WERI-Rb-1 (cell line): Measurements from ENCODE around the gene PIK3R6.

Experiments
- DNase-seq: peaks from one replicate; pipeline ENCODE4 v3.0.0-alpha.2; 2020
- H3K27ac ChIP-seq: fragments of 250-450 bp; sonication (Bioruptor Pico); 2 replicates; pipeline ENCODE4 v1.5.1; 2020; ENCODE audit warnings: mild to moderate bottlenecking, moderate library complexity
- H3K27me3 ChIP-seq: fragments of 250-450 bp; sonication (Bioruptor Pico); 2 replicates; pipeline ENCODE4 v1.5.1; 2021; ENCODE audit warnings: mild to moderate bottlenecking, low read depth, moderate library complexity; ENCODE audit not compliant: insufficient read depth, severe bottlenecking
- H3K36me3 ChIP-seq: fragments of 250-450 bp; sonication (Bioruptor Pico); 2 replicates; pipeline ENCODE4 v1.5.1; 2020; ENCODE audit warnings: mild to moderate bottlenecking, moderate library complexity
- H3K4me3 ChIP-seq: 2 replicates; pipeline ENCODE4 v1.5.1; 2011; ENCODE audit warnings: low read depth, mild to moderate bottlenecking, control low read depth, low read length
- H3K9me3 ChIP-seq: fragments of 250-450 bp; sonication (Bioruptor Pico); 2 replicates; pipeline ENCODE4 v1.5.1; 2021; ENCODE audit warnings: mild to moderate bottlenecking, moderate library complexity; ENCODE audit not compliant: severe bottlenecking
- CTCF ChIP-seq: IDR thresholded peaks from 2 replicates; pipeline ENCODE4 v1.5.1; 2011; ENCODE audit warnings: low read depth, mild to moderate bottlenecking, control low read depth, inconsistent platforms, low read length

PIK3R6 gene

DNA sequence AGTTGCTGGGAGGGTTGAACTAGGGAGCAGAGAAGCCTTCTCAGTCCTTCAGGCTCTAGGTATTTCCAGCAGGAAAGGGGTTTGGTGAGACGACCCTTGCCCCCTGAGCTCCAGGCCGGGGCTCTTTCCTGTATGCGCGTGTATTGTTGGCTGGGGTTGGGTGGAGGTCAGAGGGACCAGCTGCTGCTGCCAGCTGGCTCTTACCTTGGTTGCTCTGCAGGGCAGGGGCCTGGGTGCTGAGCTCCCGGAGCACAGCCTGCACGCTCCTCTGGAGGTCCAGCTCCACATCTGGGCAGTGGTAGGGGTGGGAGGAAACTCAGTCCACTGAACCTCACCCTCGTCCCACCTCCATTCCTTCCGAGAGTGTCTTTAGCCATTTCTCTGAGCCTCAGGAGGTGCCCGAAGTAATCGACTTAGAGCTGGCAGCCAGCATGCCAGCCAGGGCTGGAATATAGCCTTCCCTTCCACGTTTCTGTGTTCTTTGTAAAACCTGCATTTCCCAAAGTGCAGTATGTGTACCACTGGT, 28.0 kb downstream of the PIK3R6 start:
- Histone ChIP-seq H3K27me3 (no peaks in the 10 kb centered on the region), H3K4me3 (no peak overlapping the region), H3K36me3 (no peaks in the 10 kb centered on the region), H3K27ac (no peak overlapping the region), H3K9me3 (no peaks in the 10 kb centered on the region)
- no peak for TF ChIP-seq CTCF
- DNase-seq, result no peak

DNA sequence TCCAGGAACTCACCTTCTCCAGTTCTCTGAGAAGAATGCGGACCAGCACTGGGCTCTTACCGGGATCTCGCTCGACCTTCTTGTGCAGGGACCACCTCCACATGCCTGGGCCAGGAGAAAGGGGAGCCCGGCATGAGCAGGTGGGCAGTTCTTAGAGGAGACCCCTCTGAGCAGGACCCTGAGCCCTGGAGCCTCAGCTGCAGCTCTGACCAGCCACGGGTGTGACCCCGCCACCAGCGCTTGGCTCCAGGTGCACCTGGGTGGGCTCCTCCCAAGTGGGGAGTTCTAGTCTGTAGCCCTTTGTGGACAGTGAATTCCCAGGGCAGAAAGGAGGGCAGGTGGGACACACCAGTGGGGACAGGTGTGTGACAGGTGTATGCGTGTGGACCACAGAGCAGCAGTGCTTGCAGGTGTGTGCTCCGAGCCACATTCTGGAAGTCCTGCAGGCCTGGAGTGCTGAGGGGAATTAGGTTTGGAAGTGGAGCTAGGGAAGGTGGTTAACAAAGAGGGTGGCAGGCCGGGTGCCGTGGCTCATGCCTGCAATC, 28.9 kb downstream of the PIK3R6 start:
- Histone ChIP-seq H3K27ac (no peak overlapping the region), H3K9me3 (no peaks in the 10 kb centered on the region), H3K27me3 (no peaks in the 10 kb centered on the region), H3K4me3 (no peak overlapping the region), H3K36me3 (no peaks in the 10 kb centered on the region)
- DNase-seq, result no peak
- TF ChIP-seq CTCF, result no peak

DNA sequence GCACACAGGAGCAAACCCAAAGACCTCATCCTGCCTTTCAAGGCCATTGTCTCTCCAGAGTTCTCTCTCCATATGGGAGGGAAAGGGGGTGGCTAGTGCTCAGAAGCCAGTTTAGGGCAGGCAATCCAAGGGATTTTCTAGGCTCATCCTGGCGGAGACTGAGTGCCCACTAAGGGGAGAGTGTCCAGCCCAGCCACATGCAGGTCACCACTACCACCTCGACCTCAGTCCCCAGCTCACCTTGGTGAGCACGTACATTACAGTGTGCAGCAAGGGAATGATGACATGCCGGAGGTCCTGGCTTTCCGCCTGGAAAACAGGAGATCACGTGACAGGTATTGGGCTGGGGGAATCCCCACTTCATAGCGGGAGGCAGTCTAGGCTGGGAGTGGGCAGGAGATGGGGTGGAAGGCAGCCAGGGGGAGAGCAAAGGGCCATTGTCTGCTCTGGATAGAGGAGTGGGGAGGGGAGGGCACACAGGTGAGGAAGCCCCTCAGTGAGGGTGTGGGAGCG, 29.9 kb downstream of the PIK3R6 start:
- no peaks in the 10 kb centered on the region for H3K9me3 ChIP-seq
- DNase-seq, result no peak
- no peak overlapping the region for H3K27ac ChIP-seq
- no peaks in the 10 kb centered on the region for H3K27me3 ChIP-seq
- no peak overlapping the region for H3K4me3 ChIP-seq
- no peak for TF ChIP-seq CTCF
- H3K36me3 ChIP-seq, result no peaks in the 10 kb centered on the region

DNA sequence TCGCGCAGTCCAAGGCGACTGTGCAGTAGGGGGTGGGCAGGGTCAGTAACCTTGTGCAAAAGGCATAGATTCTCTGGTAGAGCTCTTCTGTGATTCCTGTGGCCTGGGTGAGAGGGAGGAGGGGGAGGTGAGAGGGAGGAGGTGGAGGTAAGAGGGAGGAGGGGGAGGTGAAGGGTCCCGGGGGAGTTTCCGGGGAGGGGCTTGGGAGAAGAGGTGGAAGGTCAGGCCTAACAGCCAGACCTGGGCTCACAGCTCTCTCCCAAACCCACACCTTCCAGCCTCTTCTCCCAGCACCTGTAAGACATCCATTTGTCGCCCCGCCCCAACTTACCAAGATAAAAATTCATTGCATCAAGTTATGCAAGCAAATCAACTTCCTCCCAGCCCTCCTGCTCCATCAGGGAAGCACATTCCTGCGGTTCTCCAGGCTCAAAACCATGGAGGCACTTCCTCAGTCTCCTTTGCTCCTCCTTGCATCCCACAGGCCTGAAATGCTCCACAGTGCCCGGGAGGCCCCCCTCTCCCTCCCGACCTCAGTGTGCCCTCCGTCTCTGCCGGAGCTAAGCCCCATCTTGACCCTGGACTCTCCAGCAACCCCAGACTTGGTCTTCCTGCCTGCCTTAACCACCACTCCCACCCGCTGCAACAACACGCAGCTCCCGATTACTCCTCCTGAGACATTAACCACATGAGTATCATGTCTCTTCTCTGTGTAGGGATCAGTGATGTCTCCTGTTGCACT, 30.5 kb downstream of the PIK3R6 start:
- Histone ChIP-seq H3K36me3 (no peaks in the 10 kb centered on the region), H3K9me3 (no peaks in the 10 kb centered on the region), H3K27me3 (no peaks in the 10 kb centered on the region), H3K27ac (no peak overlapping the region), H3K4me3 (no peak overlapping the region)
- DNase-seq, result no peak
- no peak for TF ChIP-seq CTCF

DNA sequence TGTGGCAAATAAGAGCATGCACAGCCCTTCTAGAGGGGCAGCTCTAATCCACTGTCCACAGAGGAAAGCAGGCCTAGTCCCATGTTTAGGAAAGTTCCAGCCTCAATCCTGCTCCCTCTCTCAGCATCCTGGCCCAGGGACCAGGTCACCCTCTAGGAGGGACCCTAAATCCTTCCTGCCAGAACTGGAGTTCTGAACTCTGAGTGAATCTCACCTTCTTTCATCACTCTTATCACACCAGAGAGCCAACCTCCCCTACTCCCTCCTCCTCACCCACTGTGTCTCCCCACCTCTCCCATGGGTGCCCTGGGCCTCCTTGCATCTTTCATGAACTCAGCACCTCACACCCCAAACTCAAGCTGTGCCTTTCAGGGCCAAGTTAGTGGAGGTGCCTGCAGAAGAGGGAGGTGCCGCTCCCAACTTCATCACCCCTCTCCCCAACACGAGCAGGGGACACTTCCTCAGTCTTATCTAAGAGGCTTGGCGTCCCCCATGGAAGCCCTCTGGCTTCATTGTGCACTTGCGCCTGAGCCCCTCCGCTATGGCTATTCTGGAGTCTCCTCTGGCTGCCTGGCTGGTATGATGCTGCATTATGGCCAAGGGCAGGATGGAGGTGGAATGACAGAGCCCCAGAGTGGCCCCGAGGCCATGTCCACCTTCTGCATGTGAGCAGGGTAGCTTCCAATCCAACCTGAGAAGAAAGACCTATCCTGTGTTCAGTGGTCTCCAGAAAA, 31.7 kb downstream of the PIK3R6 start:
- Histone ChIP-seq H3K27ac (no peak overlapping the region), H3K4me3 (no peak overlapping the region), H3K36me3 (no peaks in the 10 kb centered on the region), H3K9me3 (no peaks in the 10 kb centered on the region), H3K27me3 (no peaks in the 10 kb centered on the region)
- no peak for TF ChIP-seq CTCF
- no peak for DNase-seq
